ENCODE data around the gene UGCG. TPM values are rescaled to one million over a fixed set of nuclear protein-coding genes. Genes with fewer than 3 reads are reported as not detected.

Gene UGCG
- total RNA-seq, 1 donor from 2014 or later = 17.0 TPM

- intact Hi-C loops (cut with micrococcal nuclease) = loop anchor here (5.0 kb wide), 1 partner anchor 216 kb away; no protein-coding TSS in a partner anchor
Observed at GRCh38 chr9:111978616-111979015, 82.0 kb downstream of the UGCG start.

DNA sequence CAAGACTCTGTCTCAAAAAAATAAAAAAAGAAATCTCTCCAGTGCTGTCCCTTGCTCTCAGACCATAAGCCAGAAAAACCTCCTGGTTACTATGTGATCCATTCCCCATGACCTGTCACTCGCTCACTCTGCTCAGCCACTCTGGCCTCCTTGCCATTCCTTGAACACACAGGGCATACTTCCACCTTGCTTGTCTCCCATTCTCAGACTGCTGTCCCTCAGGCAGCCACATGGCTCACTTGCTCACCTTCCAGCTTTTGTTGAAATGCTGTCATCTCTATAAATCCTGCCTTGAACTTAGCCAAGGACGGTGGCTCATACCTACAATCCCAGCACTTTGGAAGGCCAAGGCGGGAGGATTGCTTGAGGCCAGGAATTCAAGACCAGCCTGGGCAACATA is 82.9 kb downstream of the UGCG start:
- intact Hi-C loops (cut with micrococcal nuclease) = loop anchor here (5.0 kb wide), 1 partner anchor 217 kb away; no protein-coding TSS in a partner anchor

GRCh38 chr9:111980398-111980797 is 83.8 kb downstream of the UGCG start:
- intact Hi-C loops (cut with micrococcal nuclease) = no loop called here

GRCh38 chr9:111983484-111983908 is 86.9 kb downstream of the UGCG start:
- intact Hi-C loops (cut with micrococcal nuclease) = no loop called here

- intact Hi-C loops (cut with micrococcal nuclease) = no loop called here
Observed at GRCh38 chr9:111984086-111984802, 87.6 kb downstream of the UGCG start.

Other genes with a start within 250 kb of the UGCG start
- gene GNG10, start 235.2 kb upstream of the UGCG start, total RNA-seq = 32.9 and 33.0 TPM in 2 replicates
- gene SHOC1, start 101.9 kb upstream of the UGCG start, total RNA-seq = not detected in 2 replicates